ENCODE measurements around the gene GNG4. TPM values are rescaled to one million over a fixed set of nuclear protein-coding genes. Genes with fewer than 3 reads are reported as not detected.

GNG4 gene
- total and polyA plus RNA-seq, 2 donors (not counting 1 experiment from before 2014, with no cell fraction given) = under 0.01 to 0.06 TPM

GRCh38 chr1:235679644-235680043, 30.1 kb upstream of the GNG4 start:
- H3K27ac ChIP-seq (ENCODE audit: insufficient read depth, low read length) = no peak overlapping the region
- H2AFZ ChIP-seq (ENCODE audit: low read length) = no peak overlapping the region
- H3K4me2 ChIP-seq (ENCODE audit: extremely low read depth, insufficient read depth, low read length) = no peak overlapping the region
- TF ChIP-seq EZH2 (IDR thresholded peaks at IDR 0.05; ENCODE audit: low read length, missing control alignments) = no peak
- no peak for TF ChIP-seq CTCF (conservative IDR thresholded peaks at IDR 0.05 in 1 of 2, IDR thresholded peaks at IDR 0.05 in 1 of 2; ENCODE audit: low read depth in 1 of 2, low read length in 2 of 2)
- no peaks in the 10 kb centered on the region for H3K79me2 ChIP-seq (ENCODE audit: control insufficient read depth, insufficient read depth, low read length)
- DNase-seq (ENCODE audit: low read depth in 2 of 2) = no peak
- no peaks in the 10 kb centered on the region for H3K9me3 ChIP-seq (ENCODE audit: control insufficient read depth, insufficient read depth, low read depth, low read length)
- no peaks in the 10 kb centered on the region for H3K27me3 ChIP-seq (ENCODE audit: control insufficient read depth, insufficient read depth, low read length)
- H3K36me3 ChIP-seq (ENCODE audit: control insufficient read depth, insufficient read depth, low read length) = no peaks in the 10 kb centered on the region
- H3K9ac ChIP-seq (ENCODE audit: insufficient read depth, low read length) = no peak overlapping the region
- no peaks in the 10 kb centered on the region for H4K20me1 ChIP-seq (ENCODE audit: control insufficient read depth, extremely low read depth, insufficient read depth, low read length)
- H3K4me1 ChIP-seq (ENCODE audit: control insufficient read depth, extremely low read depth, insufficient read depth, low read length) = no peaks in the 10 kb centered on the region
- no peak overlapping the region for H3K4me3 ChIP-seq (replicated peaks in 1 of 4; ENCODE audit: control extremely low read depth in 1 of 4, insufficient read depth in 1 of 4, low read depth in 3 of 4, low read length in 4 of 4)

- Histone ChIP-seq H3K27me3 (ENCODE audit: control insufficient read depth, insufficient read depth, low read length) (no peaks in the 10 kb centered on the region), H3K4me3 (replicated peaks in 1 of 4; ENCODE audit: control extremely low read depth in 1 of 4, insufficient read depth in 1 of 4, low read depth in 3 of 4, low read length in 4 of 4) (no peak overlapping the region), H3K79me2 (ENCODE audit: control insufficient read depth, insufficient read depth, low read length) (no peaks in the 10 kb centered on the region), H3K9me3 (ENCODE audit: control insufficient read depth, insufficient read depth, low read depth, low read length) (no peaks in the 10 kb centered on the region), H3K27ac (ENCODE audit: insufficient read depth, low read length) (no peak overlapping the region), H3K4me2 (ENCODE audit: extremely low read depth, insufficient read depth, low read length) (no peak overlapping the region), H3K4me1 (ENCODE audit: control insufficient read depth, extremely low read depth, insufficient read depth, low read length) (no peaks in the 10 kb centered on the region), H3K36me3 (ENCODE audit: control insufficient read depth, insufficient read depth, low read length) (no peaks in the 10 kb centered on the region), H3K9ac (ENCODE audit: insufficient read depth, low read length) (no peak overlapping the region), H2AFZ (ENCODE audit: low read length) (no peak overlapping the region), H4K20me1 (ENCODE audit: control insufficient read depth, extremely low read depth, insufficient read depth, low read length) (no peaks in the 10 kb centered on the region)
- TF ChIP-seq CTCF (conservative IDR thresholded peaks at IDR 0.05 in 1 of 2, IDR thresholded peaks at IDR 0.05 in 1 of 2; ENCODE audit: low read depth in 1 of 2, low read length in 2 of 2) (no peak), EZH2 (IDR thresholded peaks at IDR 0.05; ENCODE audit: low read length, missing control alignments) (no peak)
- no peak for DNase-seq (ENCODE audit: low read depth in 2 of 2)
Measured at GRCh38 chr1:235679005-235679404, 29.4 kb upstream of the GNG4 start.

GRCh38 chr1:235675152-235675890, 25.7 kb upstream of the GNG4 start:
- peak in 1 of 2 donors; percentile 65 for DNase-seq (ENCODE audit: low read depth in 2 of 2)
- H3K79me2 ChIP-seq (ENCODE audit: control insufficient read depth, insufficient read depth, low read length) = no peaks in the 10 kb centered on the region
- H3K4me2 ChIP-seq (ENCODE audit: extremely low read depth, insufficient read depth, low read length) = no peak overlapping the region
- H3K36me3 ChIP-seq (ENCODE audit: control insufficient read depth, insufficient read depth, low read length) = no peaks in the 10 kb centered on the region
- H3K27me3 ChIP-seq (ENCODE audit: control insufficient read depth, insufficient read depth, low read length) = no peaks in the 10 kb centered on the region
- no peaks in the 10 kb centered on the region for H4K20me1 ChIP-seq (ENCODE audit: control insufficient read depth, extremely low read depth, insufficient read depth, low read length)
- no peak overlapping the region for H3K27ac ChIP-seq (ENCODE audit: insufficient read depth, low read length)
- H3K9me3 ChIP-seq (ENCODE audit: control insufficient read depth, insufficient read depth, low read depth, low read length) = no peaks in the 10 kb centered on the region
- H3K4me3 ChIP-seq (replicated peaks in 1 of 4; ENCODE audit: control extremely low read depth in 1 of 4, insufficient read depth in 1 of 4, low read depth in 3 of 4, low read length in 4 of 4) = no peak overlapping the region
- H2AFZ ChIP-seq (ENCODE audit: low read length) = no peak overlapping the region
- H3K9ac ChIP-seq (ENCODE audit: insufficient read depth, low read length) = no peak overlapping the region
- no peak for TF ChIP-seq CTCF (conservative IDR thresholded peaks at IDR 0.05 in 1 of 2, IDR thresholded peaks at IDR 0.05 in 1 of 2; ENCODE audit: low read depth in 1 of 2, low read length in 2 of 2)
- no peak for TF ChIP-seq EZH2 (IDR thresholded peaks at IDR 0.05; ENCODE audit: low read length, missing control alignments)
- H3K4me1 ChIP-seq (ENCODE audit: control insufficient read depth, extremely low read depth, insufficient read depth, low read length) = no peaks in the 10 kb centered on the region
